SK-N-MC (cell line): ENCODE results near the gene DMRT1.
"Not testable (repeated sequence)": the region's sequence is repeated elsewhere in the genome, so short reads cannot be mapped to it uniquely, and the experiment has no call there.

ENCODE experiments used
- EZH2 ChIP-seq: fragments of 200-600 bp; sonication (generic); IDR thresholded peaks from one replicate; pipeline ENCODE4 v1.6.1; 2017; ENCODE audit warnings: antibody characterized with exemption
- POLR2AphosphoS5 ChIP-seq: IDR thresholded peaks from 2 replicates; pipeline ENCODE4 v1.6.1; 2012; ENCODE audit warnings: mild to moderate bottlenecking, low read depth, low read length, borderline replicate concordance

GRCh38 chr9:861525-861924 is 20.0 kb downstream of the DMRT1 start:
- TF ChIP-seq EZH2, POLR2AphosphoS5: not testable (repeated sequence)
